GM18498 (cell line): ENCODE results near the gene DLL3.

Experiments used
- ATAC-seq: cut with Tn5 transposase; IDR thresholded peaks from one replicate; pipeline ENCODE4 v1.9.1; 2021; ENCODE audit warnings: mild to moderate bottlenecking, moderate library complexity; ENCODE audit not compliant: unreplicated experiment

DLL3 gene

GRCh38 chr19:39550197-39550596 is 51.5 kb downstream of the DLL3 start:
- ATAC-seq, result no peak

GRCh38 chr19:39553082-39553652 is 54.4 kb downstream of the DLL3 start:
- ATAC-seq, result no peak

GRCh38 chr19:39554701-39555311 is 56.1 kb downstream of the DLL3 start:
- no peak for ATAC-seq

- no peak for ATAC-seq
Observed at GRCh38 chr19:39555883-39556282, 57.1 kb downstream of the DLL3 start.
